Coronary artery (tissue), 2 donors: Measurements from ENCODE around the gene FLACC1.

Experiments
- DNase-seq: peaks from one replicate; pipeline ENCODE4 v3.0.0-alpha.2; 2017; ENCODE audit warnings: low spot score
- H3K27ac ChIP-seq, 2 donors: fragments of 200-600 bp; sonication (generic); one replicate each; pipeline ENCODE4 v1.5.1; 2016 to 2019
- H3K4me3 ChIP-seq: fragments of 200-600 bp; sonication (generic); 2 replicates; pipeline ENCODE4 v1.5.1; 2016; ENCODE audit warnings: mild to moderate bottlenecking, moderate library complexity
- CTCF ChIP-seq: fragments of 200-600 bp; sonication (generic); IDR thresholded peaks from one replicate; pipeline ENCODE4 v1.5.1; 2019; ENCODE audit warnings: antibody characterized with exemption

Gene FLACC1

GRCh38 chr2:201357221-201357620 lies at the start of gene FLACC1:
FLACC1 (minus strand) TSS chr2:201357345; CDS start chr2:201351404, 5,941 bp downstream.
- no peak for DNase-seq
- TF ChIP-seq CTCF = no peak
- H3K4me3 ChIP-seq = peak within 1 kb of the TSS; percentile 22
- H3K27ac ChIP-seq = peak within 1 kb of the TSS; percentile 39 to 68

- H3K4me3 ChIP-seq = no peak overlapping the region
- no peak for TF ChIP-seq CTCF
- no peak for DNase-seq
- H3K27ac ChIP-seq = peak overlapping the region; percentile 1 to 39
Observed at GRCh38 chr2:201406077-201406662, 49.0 kb upstream of the FLACC1 start.

DNA sequence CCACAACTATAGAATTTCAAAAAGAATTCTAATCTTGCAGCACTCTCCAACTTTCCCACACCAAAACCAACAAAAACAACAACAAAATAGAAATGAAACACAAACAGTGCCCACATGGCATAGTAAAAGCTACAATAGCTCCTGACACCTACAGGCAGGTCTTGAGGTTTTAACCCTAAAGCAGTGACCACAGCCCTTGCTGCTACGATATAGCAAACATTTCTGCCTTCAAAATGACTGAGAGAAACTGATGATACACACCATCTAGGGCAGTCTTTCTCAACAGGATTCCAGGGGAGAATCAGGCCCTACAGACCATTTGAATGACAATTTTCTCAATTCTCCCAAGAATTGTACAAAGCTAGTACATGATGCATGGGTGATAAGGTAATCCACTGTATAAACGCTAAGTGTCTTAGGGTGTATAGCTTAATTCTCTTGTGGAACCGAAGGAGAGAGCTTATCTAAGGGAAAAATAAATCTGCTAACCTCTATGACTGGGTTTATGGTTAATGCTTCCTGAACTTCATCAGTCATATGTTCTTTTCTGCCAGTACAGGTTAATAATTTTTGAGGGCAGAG lies 47.6 kb upstream of the FLACC1 start:
- peak overlapping the region in 1 of 2 donors; percentile 40 for H3K27ac ChIP-seq
- DNase-seq = no peak
- no peak overlapping the region for H3K4me3 ChIP-seq

DNA sequence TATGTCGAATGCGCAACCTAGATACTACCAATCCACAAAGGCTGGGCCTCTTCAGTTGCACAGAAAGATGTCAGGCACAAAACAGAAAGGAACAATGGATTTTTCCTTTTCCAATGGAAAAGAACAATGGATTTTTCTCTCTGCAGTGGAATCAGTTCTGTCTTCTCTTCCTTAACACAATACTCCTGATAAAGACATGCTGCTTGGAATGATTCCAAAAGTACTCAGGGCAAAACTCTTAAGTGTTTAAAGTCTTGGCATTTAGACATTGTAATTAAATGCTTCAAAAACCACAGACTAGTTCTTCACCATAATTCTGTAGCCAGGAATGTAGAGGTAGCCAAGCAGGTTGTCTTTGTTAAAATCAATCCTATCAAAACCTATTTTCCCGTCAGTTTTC lies 46.7 kb upstream of the FLACC1 start:
- no peak for DNase-seq
- H3K27ac ChIP-seq = no peak overlapping the region
- no peak for TF ChIP-seq CTCF
- no peak overlapping the region for H3K4me3 ChIP-seq

More for the DNA sequence above, 47.6 kb upstream of the FLACC1 start:
- TF ChIP-seq CTCF = no peak

GRCh38 chr2:201402651-201403562 lies 45.8 kb upstream of the FLACC1 start:
- no peak for DNase-seq
- no peak for TF ChIP-seq CTCF
- Histone ChIP-seq H3K27ac (no peak overlapping the region), H3K4me3 (no peak overlapping the region)

DNA sequence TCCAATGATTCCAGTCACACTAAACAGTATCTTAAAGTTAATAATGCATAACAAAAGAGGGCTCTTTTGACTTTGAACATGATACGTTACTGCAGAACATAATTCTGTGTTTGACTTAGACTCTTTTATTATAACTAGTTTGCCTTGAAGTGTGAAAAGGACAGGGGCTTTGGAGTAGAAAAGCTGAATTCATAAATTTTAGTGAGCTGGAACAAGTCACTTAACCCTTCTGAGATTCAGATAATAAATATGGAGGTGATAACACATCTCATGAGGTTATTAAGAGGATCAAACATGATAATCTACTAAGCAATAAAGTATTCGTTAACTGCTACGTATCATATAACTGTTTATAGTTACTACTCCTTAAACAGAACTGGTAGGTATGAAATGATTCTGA lies 44.7 kb upstream of the FLACC1 start:
- Histone ChIP-seq H3K4me3 (no peak overlapping the region), H3K27ac (no peak overlapping the region)
- DNase-seq = no peak
- no peak for TF ChIP-seq CTCF
